Superior temporal gyrus (tissue), 1 donor: Measurements from ENCODE around the gene CD244.
"Not testable (repeated sequence)": the region's sequence is repeated elsewhere in the genome, so short reads cannot be mapped to it uniquely, and the experiment has no call there.

Source experiments
- DNase-seq: peaks from one replicate; pipeline ENCODE4 v3.0.0-alpha.2; 2016; ENCODE audit errors: extremely low spot score

The CD244 gene

GRCh38 chr1:160862203-160863060, at the start of gene CD244:
Gene CD244, minus strand, starts transcription at chr1:160862887. Its CDS starts 210 bp downstream, at chr1:160862677.
- no peak for DNase-seq

- no peak for DNase-seq
These were observed 49.2 kb upstream of the CD244 start for GRCh38 chr1:160911925-160912324.

- no peak for DNase-seq
These were observed 48.8 kb upstream of the CD244 start for GRCh38 chr1:160911441-160911840.

- no peak for DNase-seq
These were observed 47.6 kb upstream of the CD244 start for GRCh38 chr1:160910170-160910750.

- DNase-seq: no peak
These were observed 45.3 kb upstream of the CD244 start for GRCh38 chr1:160907976-160908375.

GRCh38 chr1:160905617-160905989, 42.9 kb upstream of the CD244 start:
- DNase-seq: no peak

GRCh38 chr1:160904783-160905616, 42.3 kb upstream of the CD244 start:
- DNase-seq: no peak

- DNase-seq: not testable (repeated sequence)
These were observed 39.6 kb upstream of the CD244 start for GRCh38 chr1:160902251-160902650.

GRCh38 chr1:160901768-160902167, 39.1 kb upstream of the CD244 start:
- DNase-seq: no peak

- not testable (repeated sequence) for DNase-seq
These were observed 38.0 kb upstream of the CD244 start for GRCh38 chr1:160900683-160901082.

GRCh38 chr1:160894368-160895135, 31.9 kb upstream of the CD244 start:
- DNase-seq: not testable (repeated sequence)

GRCh38 chr1:160891474-160891873, 28.8 kb upstream of the CD244 start:
- DNase-seq: no peak

GRCh38 chr1:160888926-160889325, 26.2 kb upstream of the CD244 start:
- no peak for DNase-seq

- DNase-seq: no peak
These were observed 24.4 kb upstream of the CD244 start for GRCh38 chr1:160887071-160887470.

- DNase-seq: no peak
These were observed 22.4 kb upstream of the CD244 start, which contains the start of gene ITLN1 for GRCh38 chr1:160885042-160885441. Gene ITLN1, minus strand, starts transcription at chr1:160885180. Its CDS starts 303 bp downstream, at chr1:160884877.

GRCh38 chr1:160884579-160884978, 21.9 kb upstream of the CD244 start:
- DNase-seq: no peak

GRCh38 chr1:160883581-160884513, 21.2 kb upstream of the CD244 start:
- DNase-seq: no peak

GRCh38 chr1:160882582-160882981, 19.9 kb upstream of the CD244 start:
- no peak for DNase-seq

- not testable (repeated sequence) for DNase-seq
These were observed 18.6 kb upstream of the CD244 start for GRCh38 chr1:160881264-160881663.

GRCh38 chr1:160880216-160880615, 17.5 kb upstream of the CD244 start:
- DNase-seq: no peak
